Ovary (tissue), 9 donors: Measurements from ENCODE around the gene KBTBD13. TPM values are rescaled to one million over a fixed set of nuclear protein-coding genes. Genes with fewer than 3 reads are reported as not detected.

Experiments used
- DNase-seq, 5 donors: peaks; one replicate each; pipeline ENCODE4 v3.0.0-alpha.2; 2019 to 2020
- H3K27ac ChIP-seq, 2 donors: fragments of 200-600 bp; one replicate each; pipeline versions ENCODE4 v1.5.1 to v1.8.0; 2019 to 2022
- H3K27me3 ChIP-seq: fragments of 200-600 bp; one replicate; pipeline ENCODE4 v1.8.0; 2022
- H3K36me3 ChIP-seq: fragments of 200-600 bp; sonication (generic); one replicate; pipeline ENCODE4 v1.5.1; 2019
- H3K4me1 ChIP-seq: one replicate; pipeline ENCODE4 v1.8.1; 2013; ENCODE audit warnings: mild to moderate bottlenecking, moderate library complexity; ENCODE audit not compliant: insufficient read depth
- H3K4me3 ChIP-seq: fragments of 200-600 bp; sonication (generic); one replicate; pipeline ENCODE4 v1.5.1; 2017
- H3K9me3 ChIP-seq, 2 donors: fragments of 200-600 bp in 1 of 2; sonication (generic) in 1 of 2; one replicate each; pipeline versions ENCODE4 v1.5.1 to v1.8.1; 2013 to 2019; ENCODE audit warnings: mild to moderate bottlenecking in 1 of 2, moderate library complexity in 1 of 2
- CTCF ChIP-seq, 3 donors: fragments of 450-650 bp in 2 of 3; fragments of 200-600 bp in 1 of 3; IDR thresholded peaks; one replicate each; pipeline versions ENCODE4 v1.5.1 to v1.8.0; 2016 to 2022; ENCODE audit warnings: antibody characterized with exemption in 3 of 3, mild to moderate bottlenecking in 1 of 3
- EP300 ChIP-seq: sonication (generic); formaldehyde crosslinking; IDR thresholded peaks from one replicate; pipeline ENCODE4 v1.6.1; 2017; ENCODE audit warnings: antibody characterized with exemption
- POLR2A ChIP-seq: fragments of 450-650 bp; IDR thresholded peaks from one replicate; pipeline ENCODE4 v1.6.1; 2017; ENCODE audit warnings: antibody characterized with exemption, mild to moderate bottlenecking, moderate library complexity
- WGBS, 3 donors: extraction: QIAGEN DNeasy Blood & Tissue Kit in 1 of 3; methylation state at CpG; one replicate each; pipeline versions ENCODE4 v1.1.5 to v1.1.7; 2013 to 2017; 5-methylcytosine and 5-hydroxymethylcytosine counted together
- intact Hi-C, 4 donors: fragments of 100-400 bp; cut with DNase I; formaldehyde crosslinking; loops; one replicate each; pipeline versions ENCODE4 v1.11.0 to v1.15.1; 2022 to 2023
- polyA plus RNA-seq, 2 donors: library from polyadenylated mRNA; stranded (reverse); fragments of 200-250 nt in 1 of 2; fragments of 350-450 nt in 1 of 2; fragmentation: Illumina TruSeq in 1 of 2; extraction: RNeasy Lipid Tissue Mini Kit (QIAGEN cat#74804) in 1 of 2; gene quantifications; one replicate each; pipeline ENCODE4 v1.2.3, GENCODE V29; 2013 to 2014
- total RNA-seq, 7 donors: library from RNA; depleted of rRNA in 2 of 7; stranded (reverse); fragments of >200 nt in 2 of 7; fragmentation: NEBNext Ultra II Directional in 3 of 7; extraction: Animal tissue kit (Norgen Biotek cat#: 25700) in 3 of 7; gene quantifications; one replicate each; pipeline versions ENCODE4 v1.1.0 to v1.2.4, GENCODE V29; 2016 to 2023
- donor health status: DM: no; HTN: no; CAD: no; lungs with moderate emphysema.
- donor health status: DM: no; HTN: no; CAD: no.
- donor health status: Bipolar disorder and iron deficiency.
- donor health status: DM: yes; HTN: yes; CAD: no.
- donor health status: DM: no; HTN: no; CAD: no.
- donor health status: DM: yes; HTN: yes; CAD: no.

The KBTBD13 gene
- total and polyA plus RNA-seq, 9 donors = 0.07 to 0.28 (median 0.09) TPM; not detected in 3

GRCh38 chr15:65034719-65035118 lies 41.8 kb upstream of the KBTBD13 start:
- intact Hi-C loops = loop anchor here (5.0 to 10.0 kb wide), 3 partner anchors 50 to 300 kb away; no protein-coding TSS in a partner anchor
- Histone ChIP-seq H3K9me3 (no peaks in the 10 kb centered on the region), H3K27ac (no peak overlapping the region), H3K4me1 (peaks cover 2% of the 10 kb centered on the region), H3K36me3 (no peaks in the 10 kb centered on the region), H3K27me3 (no peaks in the 10 kb centered on the region), H3K4me3 (no peak overlapping the region)
- TF ChIP-seq CTCF (IDR thresholded peaks at IDR 0.05) (no peak), POLR2A (no peak), EP300 (no peak)
- DNase-seq = no peak
- 90 to 94% (median 92%) methylated on average over 11 of the region's 11 CpGs for WGBS, 3 donors

DNA sequence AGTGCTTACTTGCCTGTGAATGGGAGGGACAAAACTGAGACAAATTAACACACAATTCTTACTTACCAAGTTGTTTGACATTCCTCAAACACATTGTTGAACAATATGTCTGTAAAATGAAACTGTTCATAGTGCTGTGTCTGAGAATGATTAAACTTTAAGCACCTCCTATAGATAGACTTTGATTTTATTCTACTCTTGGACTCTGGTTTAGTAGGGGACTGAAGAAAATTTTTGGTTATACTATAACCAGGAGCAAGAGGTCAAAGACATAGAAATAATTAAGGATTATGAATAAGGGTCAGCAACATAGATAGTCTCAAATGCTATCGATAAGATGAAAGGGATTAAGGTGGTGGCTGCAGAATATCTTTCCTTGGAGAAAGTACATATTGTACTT lies 39.2 kb upstream of the KBTBD13 start:
- intact Hi-C loops = loop anchor here in 3 of 4 donors (10.0 kb wide), 2 partner anchors 47 to 303 kb away; no protein-coding TSS in a partner anchor
- 55 to 66% (median 57%) methylated on average over 1 of the region's 1 CpG for WGBS, 3 donors
- TF ChIP-seq EP300 = no peak
- no peak for TF ChIP-seq CTCF (IDR thresholded peaks at IDR 0.05)
- no peak for TF ChIP-seq POLR2A
- Histone ChIP-seq H3K36me3 (no peaks in the 10 kb centered on the region), H3K4me3 (no peak overlapping the region), H3K27ac (no peak overlapping the region), H3K4me1 (no peaks in the 10 kb centered on the region), H3K27me3 (no peaks in the 10 kb centered on the region), H3K9me3 (no peaks in the 10 kb centered on the region)
- no peak for DNase-seq

DNA sequence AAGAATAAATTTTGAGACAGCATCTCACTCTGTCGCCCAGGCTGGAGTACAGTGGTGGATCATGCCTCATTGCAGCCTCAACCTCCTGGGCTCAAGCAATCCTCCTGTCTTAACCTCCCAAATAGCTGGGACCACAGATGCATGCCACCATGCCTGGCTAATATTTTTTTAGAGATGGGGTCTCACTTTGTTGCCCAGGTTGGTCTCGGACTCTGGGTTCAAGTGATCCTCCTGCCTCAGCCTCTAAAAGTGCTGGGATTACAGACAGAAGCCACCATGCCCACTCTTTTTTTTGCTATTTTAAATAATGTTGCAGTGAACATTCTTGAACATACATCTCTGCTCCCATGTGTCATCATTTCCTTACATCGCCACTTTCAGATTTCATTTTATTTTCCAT lies 38.1 kb upstream of the KBTBD13 start:
- intact Hi-C loops = loop anchor here in 3 of 4 donors (10.0 kb wide), 2 partner anchors 46 to 304 kb away; no protein-coding TSS in a partner anchor
- H3K27ac ChIP-seq = no peak overlapping the region
- TF ChIP-seq CTCF (IDR thresholded peaks at IDR 0.05) (no peak), EP300 (no peak), POLR2A (no peak)
- no peak overlapping the region for H3K4me3 ChIP-seq
- H3K36me3 ChIP-seq = no peaks in the 10 kb centered on the region
- H3K4me1 ChIP-seq = no peaks in the 10 kb centered on the region
- 92 to 93% (median 93%) methylated on average over 3 of the region's 3 CpGs for WGBS, 3 donors
- no peak for DNase-seq
- H3K27me3 ChIP-seq = no peaks in the 10 kb centered on the region
- H3K9me3 ChIP-seq = no peaks in the 10 kb centered on the region

- 47 to 68% (median 68%) methylated on average over 5 of the region's 5 CpGs for WGBS, 3 donors
- H3K4me3 ChIP-seq = no peak overlapping the region
- H3K4me1 ChIP-seq = no peaks in the 10 kb centered on the region
- no peak for TF ChIP-seq CTCF (IDR thresholded peaks at IDR 0.05)
- no peak for TF ChIP-seq EP300
- no peak for TF ChIP-seq POLR2A
- no peaks in the 10 kb centered on the region for H3K36me3 ChIP-seq
- intact Hi-C loops = loop anchor here in 3 of 4 donors (10.0 kb wide), 2 partner anchors 46 to 304 kb away; no protein-coding TSS in a partner anchor
- no peaks in the 10 kb centered on the region for H3K27me3 ChIP-seq
- no peak for DNase-seq
- H3K27ac ChIP-seq = no peak overlapping the region
- no peaks in the 10 kb centered on the region for H3K9me3 ChIP-seq
These were observed 37.7 kb upstream of the KBTBD13 start for GRCh38 chr15:65038836-65039235.
